NCI-H2107 (cell line): Measurements from ENCODE around the gene RHBDD1.

ENCODE experiments used
- DNase-seq: peaks from one replicate; lab custom pipeline; 2025; lab: John Stamatoyannopoulos, UW

Gene RHBDD1

GRCh38 chr2:227035711-227036367, 200.0 kb downstream of the RHBDD1 start:
- no peak for DNase-seq

GRCh38 chr2:227036527-227036926, 200.7 kb downstream of the RHBDD1 start:
- no peak for DNase-seq

GRCh38 chr2:227038550-227039189, 202.8 kb downstream of the RHBDD1 start:
- DNase-seq = no peak

- no peak for DNase-seq
Observed at GRCh38 chr2:227043981-227044380, 208.1 kb downstream of the RHBDD1 start.
